ENCODE measurements around the gene YIPF2. TPM values are rescaled to one million over a fixed set of nuclear protein-coding genes. Genes with fewer than 3 reads are reported as not detected.
A peak's percentile ranks its signal among the peaks of the same experiment; 100 is the strongest.
"Not testable (repeated sequence)": the region's sequence is repeated elsewhere in the genome, so short reads cannot be mapped to it uniquely, and the experiment has no call there.

YIPF2 gene
- total RNA-seq, 4 donors from 2014 or later = 23.6 to 134 (median 58.4) TPM

GRCh38 chr19:10881403-10882107 lies 46.9 kb downstream of the YIPF2 start:
- no peak overlapping the region for H3K27ac ChIP-seq
- no peaks in the 10 kb centered on the region for H3K36me3 ChIP-seq
- in situ Hi-C loops (cut with MboI; ENCODE audit: low pct_ligation_motif_present in 1 of 4, low pct_unique_long_range_greater_than_20kb in 1 of 4, low sequenced_read_pairs in 3 of 4) (no loop called here), intact Hi-C loops (cut with DNase I; ENCODE audit: low total_unique reads) (no loop called here)
- TF ChIP-seq POLR2AphosphoS5 (IDR thresholded peaks at IDR 0.05) (no peak), POLR2A (IDR thresholded peaks at IDR 0.05) (no peak)
- H3K4me3 ChIP-seq = no peak overlapping the region
- H3K4me1 ChIP-seq = peaks cover 3 to 56% (median 34%) of the 10 kb centered on the region in 4 donors
- H3K9me3 ChIP-seq = no peaks in the 10 kb centered on the region
- WGBS, 2 donors (ENCODE audit: low coverage in 1 of 2) = 83 to 100% methylated on average over 1 to 9 of the region's 14 CpGs
- H3K27me3 ChIP-seq = no peaks in the 10 kb centered on the region
- no peak for DNase-seq

- TF ChIP-seq EP300 (IDR thresholded peaks at IDR 0.05; ENCODE audit: low read depth) = no peak
- TF ChIP-seq POLR2AphosphoS5 (IDR thresholded peaks at IDR 0.05) = no peak
- TF ChIP-seq POLR2A (IDR thresholded peaks at IDR 0.05) = no peak
- TF ChIP-seq CTCF (IDR thresholded peaks at IDR 0.05) = no peak
- no peaks in the 10 kb centered on the region for H3K27me3 ChIP-seq
- H3K36me3 ChIP-seq = no peaks in the 10 kb centered on the region
- peak overlapping the region; percentile 49 to 61 (median 55) for H3K27ac ChIP-seq
- H3K4me1 ChIP-seq = peaks cover 22 to 60% (median 37%) of the 10 kb centered on the region in 4 donors
- no peaks in the 10 kb centered on the region for H3K9me3 ChIP-seq
- intact Hi-C loops (cut with DNase I; ENCODE audit: low total_unique reads) = loop anchor here (5.0 to 10.0 kb wide), 2 partner anchors 47 to 759 kb away; partner anchors contain the start of genes TIMM29 and YIPF2
- in situ Hi-C loops (cut with MboI; ENCODE audit: low pct_ligation_motif_present in 1 of 4, low pct_unique_long_range_greater_than_20kb in 1 of 4, low sequenced_read_pairs in 3 of 4) = no loop called here
- no peak for DNase-seq
- 70% methylated on average over 3 of the region's 3 CpGs; no CpG with 5 or more reads in 1 of the 2 donors for WGBS, 2 donors (ENCODE audit: low coverage in 1 of 2)
- H3K4me3 ChIP-seq = no peak overlapping the region
Measured at GRCh38 chr19:10878253-10878652, 50.2 kb downstream of the YIPF2 start.

DNA sequence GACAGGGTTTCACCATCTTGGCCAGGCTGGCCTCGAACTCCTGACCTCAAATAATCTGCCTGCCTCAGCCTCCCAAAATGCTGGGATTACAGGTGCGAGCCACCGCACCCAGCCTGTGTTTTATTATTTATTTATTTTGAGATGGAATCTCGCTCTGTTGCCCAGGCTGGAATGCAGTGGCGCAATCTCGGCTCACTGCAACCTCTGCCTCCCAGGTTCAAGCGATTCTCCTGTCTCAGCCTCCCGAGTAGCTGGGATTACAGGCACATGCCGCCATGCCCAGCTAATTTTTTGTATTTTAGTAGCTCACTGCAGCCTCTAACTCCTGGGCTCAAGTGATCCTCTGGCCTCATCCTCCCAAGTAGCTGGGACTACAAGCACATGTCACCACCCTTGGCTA lies 50.8 kb downstream of the YIPF2 start:
- Histone ChIP-seq H3K4me1 (peaks cover 28 to 67% (median 42%) of the 10 kb centered on the region in 4 donors), H3K27ac (peak overlapping the region; percentile 17 to 57 (median 51))
- H3K36me3 ChIP-seq; H3K9me3 ChIP-seq; H3K4me3 ChIP-seq; in situ Hi-C loops (cut with MboI; ENCODE audit: low pct_ligation_motif_present in 1 of 4, low pct_unique_long_range_greater_than_20kb in 1 of 4, low sequenced_read_pairs in 3 of 4); H3K27me3 ChIP-seq; DNase-seq: not testable (repeated sequence)
- intact Hi-C loops (cut with DNase I; ENCODE audit: low total_unique reads) = loop anchor here (5.0 to 10.0 kb wide), 2 partner anchors 47 to 760 kb away; partner anchors contain the start of genes TIMM29 and YIPF2
- 83 to 89% methylated on average over 2 to 9 of the region's 9 CpGs for WGBS, 2 donors (ENCODE audit: low coverage in 1 of 2)

GRCh38 chr19:10876459-10877240 lies 51.8 kb downstream of the YIPF2 start:
- Histone ChIP-seq H3K27me3 (no peaks in the 10 kb centered on the region), H3K9me3 (no peaks in the 10 kb centered on the region), H3K4me1 (peaks cover 33 to 65% (median 42%) of the 10 kb centered on the region in 4 donors), H3K36me3 (no peaks in the 10 kb centered on the region), H3K27ac (peak overlapping the region; percentile 28 to 53 (median 46)), H3K4me3 (no peak overlapping the region)
- intact Hi-C loops (cut with DNase I; ENCODE audit: low total_unique reads) (loop anchor here (5.0 to 10.0 kb wide), 2 partner anchors 48 to 761 kb away; partner anchors contain the start of genes TIMM29 and YIPF2), in situ Hi-C loops (cut with MboI; ENCODE audit: low pct_ligation_motif_present in 1 of 4, low pct_unique_long_range_greater_than_20kb in 1 of 4, low sequenced_read_pairs in 3 of 4) (no loop called here)
- WGBS, 2 donors (ENCODE audit: low coverage in 1 of 2) = 73% methylated on average over 10 of the region's 10 CpGs; no CpG with 5 or more reads in 1 of the 2 donors
- TF ChIP-seq POLR2AphosphoS5 (IDR thresholded peaks at IDR 0.05) (no peak), EP300 (IDR thresholded peaks at IDR 0.05; ENCODE audit: low read depth) (no peak), CTCF (IDR thresholded peaks at IDR 0.05) (no peak), POLR2A (IDR thresholded peaks at IDR 0.05) (no peak)
- peak; percentile 44 for DNase-seq

DNA sequence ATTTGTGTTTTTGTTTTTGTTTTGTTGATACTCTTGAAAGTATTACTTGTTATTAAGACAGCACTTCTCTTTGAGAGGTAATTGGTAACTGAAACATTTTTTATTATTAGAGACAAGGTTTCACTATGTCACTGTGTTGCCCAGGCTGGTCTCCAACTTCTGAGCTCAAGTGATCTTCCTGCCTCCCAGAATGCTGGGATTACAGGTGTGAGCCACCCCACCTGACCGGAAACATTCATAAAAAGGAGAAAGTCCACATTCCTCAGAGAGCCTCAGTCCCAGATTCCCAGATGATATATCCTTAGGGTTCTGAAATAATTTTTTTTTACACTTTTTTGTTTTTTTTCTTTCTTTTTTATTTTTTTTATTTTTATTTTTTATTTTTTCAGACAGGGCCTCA lies 54.4 kb downstream of the YIPF2 start:
- Histone ChIP-seq H3K4me3 (no peak overlapping the region), H3K4me1 (peaks cover 37 to 61% (median 38%) of the 10 kb centered on the region in 4 donors), H3K9me3 (no peaks in the 10 kb centered on the region), H3K36me3 (no peaks in the 10 kb centered on the region), H3K27me3 (no peaks in the 10 kb centered on the region), H3K27ac (peak overlapping the region; percentile 48 to 97 (median 76))
- TF ChIP-seq POLR2AphosphoS5 (IDR thresholded peaks at IDR 0.05) = peak in 1 of 3 donors; percentile 67
- TF ChIP-seq CTCF (IDR thresholded peaks at IDR 0.05) = no peak
- in situ Hi-C loops (cut with MboI; ENCODE audit: low pct_ligation_motif_present in 1 of 4, low pct_unique_long_range_greater_than_20kb in 1 of 4, low sequenced_read_pairs in 3 of 4) (loop anchor here in 2 of 4 donors (25.0 kb wide), 1 partner anchor 162 kb away; the partner anchor contains the start of genes DNM2 (in 2 of the 2) and QTRT1 (in 2 of the 2)), intact Hi-C loops (cut with DNase I; ENCODE audit: low total_unique reads) (loop anchor here (10.0 kb wide), 1 partner anchor 51 kb away; the partner anchor contains the start of genes TIMM29 and YIPF2)
- WGBS, 2 donors (ENCODE audit: low coverage in 1 of 2) = 56 to 67% methylated on average over 1 of the region's 1 CpG
- DNase-seq = peak; percentile 54

Measured in transverse colon (tissue), 4 donors.